Ureter (tissue), 1 donor: Measurements from ENCODE around the gene SERF1A. TPM values are rescaled to one million over a fixed set of nuclear protein-coding genes. Genes with fewer than 3 reads are reported as not detected.
"Not testable (repeated sequence)": the region's sequence is repeated elsewhere in the genome, so short reads cannot be mapped to it uniquely, and the experiment has no call there.

ENCODE experiments used
- DNase-seq: peaks from one replicate; pipeline ENCODE4 v3.0.0-alpha.2; 2020; ENCODE audit warnings: low spot score
- total RNA-seq: library from RNA; stranded (reverse); gene quantifications from one replicate; pipeline ENCODE4 v1.2.4, GENCODE V29; 2023
- donor health status: DM: yes; HTN: yes; CAD: no.

Gene SERF1A
- 10.3 TPM for total RNA-seq

- not testable (repeated sequence) for DNase-seq
These were observed at the start of gene SERF1A for GRCh38 chr5:70900533-70901271. Gene SERF1A, plus strand, starts transcription at chr5:70900669. Its CDS starts 201 bp downstream, at chr5:70900870.

GRCh38 chr5:70866778-70867177 is 33.7 kb upstream of the SERF1A start:
- DNase-seq = not testable (repeated sequence)

GRCh38 chr5:70870626-70871025 is 29.8 kb upstream of the SERF1A start:
- not testable (repeated sequence) for DNase-seq

GRCh38 chr5:70896076-70896475 is 4.4 kb upstream of the SERF1A start:
- not testable (repeated sequence) for DNase-seq

- DNase-seq = not testable (repeated sequence)
These were observed 753 bp downstream of the SERF1A start for GRCh38 chr5:70901272-70901571.

GRCh38 chr5:70906624-70907023 is 6.2 kb downstream of the SERF1A start:
- not testable (repeated sequence) for DNase-seq

- not testable (repeated sequence) for DNase-seq
These were observed 16.4 kb downstream of the SERF1A start for GRCh38 chr5:70916829-70917228.

GRCh38 chr5:70925211-70925562 is 24.7 kb downstream of the SERF1A start:
- not testable (repeated sequence) for DNase-seq

GRCh38 chr5:70931709-70932368 is 31.4 kb downstream of the SERF1A start:
- not testable (repeated sequence) for DNase-seq

- not testable (repeated sequence) for DNase-seq
These were observed 32.1 kb downstream of the SERF1A start for GRCh38 chr5:70932560-70932959.

- not testable (repeated sequence) for DNase-seq
These were observed 52.6 kb downstream of the SERF1A start for GRCh38 chr5:70953068-70953467.

Other genes with a start within 250 kb of the SERF1A start
- gene SMN1, start 24.4 kb downstream of the SERF1A start, total RNA-seq = 64.1 TPM
- gene NAIP, start 124.7 kb downstream of the SERF1A start, total RNA-seq = 30.5 TPM
- 39.5 TPM for gene GTF2H2, start 167.0 kb downstream of the SERF1A start, total RNA-seq